ENCODE data around the gene ACSL1. TPM values are rescaled to one million over a fixed set of nuclear protein-coding genes. Genes with fewer than 3 reads are reported as not detected.

ACSL1 gene
- total RNA-seq, 2 donors from 2014 or later: 3.8 to 5.2 TPM

DNA sequence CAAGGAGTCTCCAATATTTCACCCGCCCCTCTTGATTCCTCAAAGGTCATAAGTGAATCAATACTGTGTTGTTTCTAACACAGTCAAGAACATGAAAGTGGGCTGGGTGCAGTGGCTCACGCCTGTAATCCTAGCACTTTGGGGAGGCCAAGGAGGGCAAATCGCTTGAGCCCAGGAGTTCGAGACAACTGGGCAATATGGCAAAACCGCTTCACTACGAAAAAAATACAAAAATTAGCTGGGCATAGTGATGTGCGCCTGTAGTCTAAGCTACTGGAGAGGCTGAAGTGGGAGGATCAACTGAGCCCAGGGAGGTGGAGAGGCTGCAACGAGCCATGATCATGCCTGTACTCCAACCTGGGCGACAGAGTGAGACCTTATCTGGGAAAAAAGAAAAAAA, 3.4 kb downstream of the ACSL1 start:
- H3K9me3 Mint-ChIP-seq: no peaks in the 10 kb centered on the region
- no peak for DNase-seq
- Histone ChIP-seq H3K9me3 (ENCODE audit: control insufficient read depth, low read length) (no peaks in the 10 kb centered on the region), H3K4me1 (ENCODE audit: control insufficient read depth, insufficient read depth, low read length) (peaks cover 15% of the 10 kb centered on the region), H3K4me3 (ENCODE audit: low read length) (peak overlapping the region; percentile 86), H3K27ac (ENCODE audit: low read depth, low read length) (no peak overlapping the region), H3K27me3 (ENCODE audit: control insufficient read depth, insufficient read depth, low read length, poor library complexity, severe bottlenecking) (peaks cover 44% of the 10 kb centered on the region), H3K9ac (ENCODE audit: extremely low read depth, low read length, poor library complexity, severe bottlenecking) (no peak overlapping the region), H3K36me3 (ENCODE audit: control insufficient read depth, insufficient read depth, low read length) (peaks cover 4% of the 10 kb centered on the region)
- H3K36me3 Mint-ChIP-seq (ENCODE audit: low read depth): no peaks in the 10 kb centered on the region
- no peak overlapping the region for H3K4me3 Mint-ChIP-seq
- H3K4me1 Mint-ChIP-seq: peaks cover 12% of the 10 kb centered on the region
- TF ChIP-seq, protein P1, sequence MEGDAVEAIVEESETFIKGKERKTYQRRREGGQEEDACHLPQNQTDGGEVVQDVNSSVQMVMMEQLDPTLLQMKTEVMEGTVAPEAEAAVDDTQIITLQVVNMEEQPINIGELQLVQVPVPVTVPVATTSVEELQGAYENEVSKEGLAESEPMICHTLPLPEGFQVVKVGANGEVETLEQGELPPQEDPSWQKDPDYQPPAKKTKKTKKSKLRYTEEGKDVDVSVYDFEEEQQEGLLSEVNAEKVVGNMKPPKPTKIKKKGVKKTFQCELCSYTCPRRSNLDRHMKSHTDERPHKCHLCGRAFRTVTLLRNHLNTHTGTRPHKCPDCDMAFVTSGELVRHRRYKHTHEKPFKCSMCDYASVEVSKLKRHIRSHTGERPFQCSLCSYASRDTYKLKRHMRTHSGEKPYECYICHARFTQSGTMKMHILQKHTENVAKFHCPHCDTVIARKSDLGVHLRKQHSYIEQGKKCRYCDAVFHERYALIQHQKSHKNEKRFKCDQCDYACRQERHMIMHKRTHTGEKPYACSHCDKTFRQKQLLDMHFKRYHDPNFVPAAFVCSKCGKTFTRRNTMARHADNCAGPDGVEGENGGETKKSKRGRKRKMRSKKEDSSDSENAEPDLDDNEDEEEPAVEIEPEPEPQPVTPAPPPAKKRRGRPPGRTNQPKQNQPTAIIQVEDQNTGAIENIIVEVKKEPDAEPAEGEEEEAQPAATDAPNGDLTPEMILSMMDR (conservative IDR thresholded peaks at IDR 0.05): no peak
- 91 to 95% methylated on average over 7 to 9 of the region's 9 CpGs for WGBS, 2 experiments (ENCODE audit: insufficient coverage in 1 of 2, insufficient read length in 1 of 2)
- H3K27ac Mint-ChIP-seq: no peak overlapping the region
- peaks cover 43% of the 10 kb centered on the region for H3K27me3 Mint-ChIP-seq (ENCODE audit: insufficient read depth)

DNA sequence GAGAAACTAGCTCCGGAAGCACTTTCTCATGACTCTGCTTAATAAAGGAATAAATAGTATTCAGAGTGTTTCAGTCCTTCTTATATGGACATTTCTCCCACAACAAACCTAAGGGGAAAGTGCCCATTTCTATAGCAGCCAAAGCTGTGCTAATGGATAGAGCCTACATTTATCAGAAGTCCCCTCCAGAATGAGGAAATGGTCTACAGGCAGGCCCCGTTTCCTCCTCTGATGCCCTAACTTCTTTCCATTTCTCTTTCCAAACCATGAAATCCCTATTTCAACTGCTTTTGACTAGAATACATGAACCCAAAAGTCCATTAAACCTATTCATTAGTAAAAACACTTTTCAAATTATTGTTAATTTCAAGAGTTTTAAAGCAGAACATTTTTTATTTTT, 4.5 kb downstream of the ACSL1 start:
- 77 to 100% methylated on average over 1 to 2 of the region's 2 CpGs for WGBS, 2 experiments (ENCODE audit: insufficient coverage in 1 of 2, insufficient read length in 1 of 2)
- H3K27me3 Mint-ChIP-seq (ENCODE audit: insufficient read depth): peaks cover 32% of the 10 kb centered on the region
- no peak for DNase-seq
- no peaks in the 10 kb centered on the region for H3K9me3 Mint-ChIP-seq
- Histone ChIP-seq H3K36me3 (ENCODE audit: control insufficient read depth, insufficient read depth, low read length) (peaks cover 4% of the 10 kb centered on the region), H3K27me3 (ENCODE audit: control insufficient read depth, insufficient read depth, low read length, poor library complexity, severe bottlenecking) (peaks cover 33% of the 10 kb centered on the region), H3K9ac (ENCODE audit: extremely low read depth, low read length, poor library complexity, severe bottlenecking) (no peak overlapping the region), H3K27ac (ENCODE audit: low read depth, low read length) (no peak overlapping the region), H3K4me3 (ENCODE audit: low read length) (peak overlapping the region; percentile 13), H3K4me1 (ENCODE audit: control insufficient read depth, insufficient read depth, low read length) (peaks cover 16% of the 10 kb centered on the region), H3K9me3 (ENCODE audit: control insufficient read depth, low read length) (no peaks in the 10 kb centered on the region)
- no peaks in the 10 kb centered on the region for H3K36me3 Mint-ChIP-seq (ENCODE audit: low read depth)
- H3K27ac Mint-ChIP-seq: no peak overlapping the region
- peaks cover 13% of the 10 kb centered on the region for H3K4me1 Mint-ChIP-seq
- no peak overlapping the region for H3K4me3 Mint-ChIP-seq
- TF ChIP-seq, protein P1 (conservative IDR thresholded peaks at IDR 0.05): no peak

DNA sequence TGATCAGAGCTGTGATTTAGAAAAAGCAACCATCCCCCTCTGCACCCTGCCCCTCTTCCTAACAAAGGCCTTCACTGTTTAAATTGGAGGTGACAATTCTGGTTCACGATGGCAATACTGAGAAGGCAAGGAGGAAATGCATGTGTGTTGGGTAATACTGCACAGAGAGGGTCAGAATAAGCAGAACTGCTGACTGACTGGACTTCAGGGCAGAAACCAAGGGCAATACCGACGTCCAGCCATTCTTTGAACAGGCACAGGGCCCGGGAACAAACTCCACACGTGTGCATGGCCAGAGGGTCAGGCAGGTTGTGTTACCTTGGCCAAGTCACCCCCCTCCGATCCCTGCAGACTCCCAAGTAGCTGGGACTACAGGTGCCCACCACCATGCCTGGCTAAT, 6.0 kb downstream of the ACSL1 start:
- peaks cover 25% of the 10 kb centered on the region for H3K27me3 ChIP-seq (ENCODE audit: control insufficient read depth, insufficient read depth, low read length, poor library complexity, severe bottlenecking)
- H3K36me3 ChIP-seq (ENCODE audit: control insufficient read depth, insufficient read depth, low read length): peaks cover 4% of the 10 kb centered on the region
- H3K4me1 ChIP-seq (ENCODE audit: control insufficient read depth, insufficient read depth, low read length): peaks cover 18% of the 10 kb centered on the region
- H3K9me3 ChIP-seq (ENCODE audit: control insufficient read depth, low read length): no peaks in the 10 kb centered on the region
- TF ChIP-seq, protein P1 (conservative IDR thresholded peaks at IDR 0.05): no peak
- 84 to 91% methylated on average over 4 to 6 of the region's 6 CpGs for WGBS, 2 experiments (ENCODE audit: insufficient coverage in 1 of 2, insufficient read length in 1 of 2)
- Mint-ChIP-seq H3K27me3 (ENCODE audit: insufficient read depth) (peaks cover 27% of the 10 kb centered on the region), H3K4me1 (peaks cover 22% of the 10 kb centered on the region), H3K36me3 (ENCODE audit: low read depth) (no peaks in the 10 kb centered on the region), H3K9me3 (no peaks in the 10 kb centered on the region), H3K4me3 (no peak overlapping the region), H3K27ac (no peak overlapping the region)
- no peak overlapping the region for H3K9ac ChIP-seq (ENCODE audit: extremely low read depth, low read length, poor library complexity, severe bottlenecking)
- H3K4me3 ChIP-seq (ENCODE audit: low read length): no peak overlapping the region
- DNase-seq: no peak
- H3K27ac ChIP-seq (ENCODE audit: low read depth, low read length): no peak overlapping the region
